Naive thymus-derived CD4-positive, alpha-beta T cell (primary cell): Measurements from ENCODE around the gene BRF1. TPM values are rescaled to one million over a fixed set of nuclear protein-coding genes. Genes with fewer than 3 reads are reported as not detected.
"Not testable (repeated sequence)": the region's sequence is repeated elsewhere in the genome, so short reads cannot be mapped to it uniquely, and the experiment has no call there.

Experiments
- ATAC-seq: fragments of 150-1000 bp; cut with Tn5 transposase; 2 replicates; pipeline ENCODE4 v1.10.0; 2021; ENCODE audit warnings: mild to moderate bottlenecking, moderate library complexity
- CTCF ChIA-PET: fragments of 350-600 bp; sonication (Branson Sonifier 250); formaldehyde crosslinking; loops from one replicate; lab custom pipeline; 2021; ENCODE audit warnings: antibody characterized with exemption; lab: Charles Lee
- POLR2A ChIA-PET: fragments of 350-600 bp; sonication (Branson Sonifier 250); formaldehyde crosslinking; loops from one replicate; lab custom pipeline; 2021; ENCODE audit warnings: antibody characterized with exemption, inconsistent platforms; lab: Charles Lee
- DNase-seq, 9 donors: peaks; one replicate each; pipeline versions ENCODE4 v3.0.0 to v3.0.0-alpha.2; 2020 to 2022; ENCODE audit warnings: mixed read lengths in 1 of 9
- H3K27ac ChIP-seq: one replicate; pipeline ENCODE4 v1.7.0; 2013; ENCODE audit warnings: mild to moderate bottlenecking, low read depth, low read length, moderate library complexity
- H3K27me3 ChIP-seq, 2 donors: one replicate each; pipeline ENCODE4 v1.7.0; 2013; ENCODE audit warnings: low read length in 2 of 2, mild to moderate bottlenecking in 2 of 2, moderate library complexity in 2 of 2; ENCODE audit not compliant: control insufficient read depth in 2 of 2, insufficient read depth in 2 of 2
- H3K36me3 ChIP-seq, 3 experiments: 1 replicate in 2 of 3; 2 replicates in 1 of 3; pipeline ENCODE4 v1.7.0; 2013; ENCODE audit warnings: low read length in 3 of 3, mild to moderate bottlenecking in 3 of 3, moderate library complexity in 1 of 3; ENCODE audit not compliant: insufficient read depth in 3 of 3, control insufficient read depth in 2 of 3
- H3K4me1 ChIP-seq, 2 donors: one replicate each; pipeline ENCODE4 v1.7.0; 2013; ENCODE audit warnings: low read length in 2 of 2, mild to moderate bottlenecking in 2 of 2, moderate library complexity in 1 of 2; ENCODE audit not compliant: control insufficient read depth in 2 of 2, insufficient read depth in 2 of 2
- H3K4me3 ChIP-seq: 2 replicates; pipeline ENCODE4 v1.7.0; 2013; ENCODE audit warnings: mild to moderate bottlenecking, low read length
- H3K9me3 ChIP-seq, 3 experiments: 1 replicate in 2 of 3; 2 replicates in 1 of 3; pipeline ENCODE4 v1.7.0; 2013; ENCODE audit warnings: low read length in 3 of 3; ENCODE audit not compliant: control insufficient read depth in 2 of 3
- H3K27ac Mint-ChIP-seq, 9 donors: one replicate each; pipeline ENCODE4 v1.8.0; 2020 to 2022; ENCODE audit warnings: mixed read lengths in 9 of 9, mild to moderate bottlenecking in 8 of 9, moderate library complexity in 5 of 9, inconsistent platforms in 2 of 9
- H3K27me3 Mint-ChIP-seq, 5 donors: one replicate each; pipeline ENCODE4 v1.8.0; 2021 to 2022; ENCODE audit warnings: mixed read lengths in 5 of 5, mild to moderate bottlenecking in 1 of 5
- H3K36me3 Mint-ChIP-seq, 5 donors: one replicate each; pipeline ENCODE4 v1.8.0; 2020 to 2022; ENCODE audit warnings: mixed read lengths in 5 of 5, mild to moderate bottlenecking in 3 of 5, inconsistent platforms in 1 of 5
- H3K4me1 Mint-ChIP-seq, 7 donors: one replicate each; pipeline ENCODE4 v1.8.0; 2020 to 2022; ENCODE audit warnings: mixed read lengths in 7 of 7, mild to moderate bottlenecking in 3 of 7, inconsistent platforms in 1 of 7
- H3K4me3 Mint-ChIP-seq, 10 donors: one replicate each; pipeline ENCODE4 v1.8.0; 2020 to 2022; ENCODE audit warnings: mild to moderate bottlenecking in 10 of 10, mixed read lengths in 10 of 10, moderate library complexity in 6 of 10, inconsistent platforms in 2 of 10
- H3K9me3 Mint-ChIP-seq, 11 donors: one replicate each; pipeline ENCODE4 v1.8.0; 2020 to 2022; ENCODE audit warnings: mixed read lengths in 11 of 11, mild to moderate bottlenecking in 4 of 11, inconsistent platforms in 1 of 11, moderate library complexity in 1 of 11
- intact Hi-C, 2 donors: fragments of 100-400 bp; cut with micrococcal nuclease; formaldehyde crosslinking; loops; one replicate each; pipeline ENCODE4 v1.15.1; 2023
- polyA plus RNA-seq, 2 donors: library from polyadenylated mRNA; unstranded; fragments of 300-500 nt; fragmentation: Illumina TruSeq; gene quantifications; one replicate each; pipeline ENCODE4 v1.2.3, GENCODE V29; 2021
- total RNA-seq, 6 experiments: library from RNA in 5 of 6; stranded (reverse) in 5 of 6; gene quantifications; 1 replicate in 5 of 6; 2 replicates in 1 of 6; pipeline ENCODE4 v1.2.3 and lab custom pipeline; 2021 to 2026

Gene BRF1
- total and polyA plus RNA-seq, 7 experiments from 2014 or later: 7.1 to 75.7 (median 60.2) TPM

DNA sequence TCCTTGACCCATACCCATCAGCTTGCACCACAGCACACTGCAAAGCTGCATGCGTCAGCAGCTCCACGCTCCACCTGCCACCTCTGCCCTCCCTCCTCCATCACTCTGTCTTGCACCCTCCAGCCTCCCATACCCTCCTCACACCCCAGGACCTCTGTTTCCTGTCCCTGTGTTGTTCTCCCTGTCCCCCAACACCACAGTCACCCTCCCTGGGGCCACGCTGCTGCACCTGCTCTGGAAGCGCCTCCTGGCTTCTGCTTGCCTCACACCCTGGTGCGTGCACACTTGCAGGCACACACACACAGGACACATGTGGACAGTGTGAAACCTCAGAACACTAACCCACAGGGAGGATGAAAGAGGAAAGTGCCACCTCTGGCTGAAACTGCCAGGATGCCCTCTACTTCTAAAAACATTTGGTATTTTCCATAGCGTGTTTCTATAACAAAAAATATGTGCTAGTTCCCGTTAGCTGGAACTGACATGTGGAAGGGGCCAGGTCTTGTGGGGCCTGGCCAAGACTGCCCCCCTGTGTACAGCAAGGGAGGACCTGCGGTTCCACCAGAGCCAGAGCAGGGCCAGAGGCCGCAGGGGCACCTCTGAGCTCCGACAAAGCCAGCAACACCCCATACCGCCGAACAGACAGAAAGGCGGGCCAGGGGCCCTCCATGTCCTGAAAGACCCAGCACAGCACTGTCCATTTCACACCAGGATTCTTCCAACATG is 10.0 kb downstream of the BRF1 start:
- intact Hi-C loops: loop anchor here in 1 of 2 donors (10.0 kb wide), 1 partner anchor 46 kb away; the partner anchor contains the start of gene BTBD6
- ChIA-PET CTCF (no interaction called here), POLR2A (interaction anchor here (1.7 to 4.3 kb wide), 2 partner anchors 10 to 24 kb away, joined by 4 to 19 read pairs; partner anchors contain the start of gene PACS2)
- H3K9me3 ChIP-seq: no peaks in the 10 kb centered on the region
- ATAC-seq: peak; percentile 48
- peaks cover 0 to 5% (median 0%) of the 10 kb centered on the region in 3 experiments for H3K36me3 ChIP-seq
- no peak overlapping the region for H3K27ac ChIP-seq
- DNase-seq: no peak
- Mint-ChIP-seq H3K9me3 (no peaks in the 10 kb centered on the region), H3K36me3 (peaks cover 0 to 4% (median 0%) of the 10 kb centered on the region in 5 donors), H3K27me3 (no peaks in the 10 kb centered on the region), H3K4me3 (peak overlapping the region in 1 of 10 donors; percentile 14), H3K27ac (peak overlapping the region in 7 of 9 donors; percentile 40 to 74 (median 69)), H3K4me1 (peaks cover 27 to 54% (median 37%) of the 10 kb centered on the region in 7 donors)
- H3K27me3 ChIP-seq: no peaks in the 10 kb centered on the region
- H3K4me1 ChIP-seq: peaks cover 14 to 29% of the 10 kb centered on the region in 2 donors
- H3K4me3 ChIP-seq: no peak overlapping the region

DNA sequence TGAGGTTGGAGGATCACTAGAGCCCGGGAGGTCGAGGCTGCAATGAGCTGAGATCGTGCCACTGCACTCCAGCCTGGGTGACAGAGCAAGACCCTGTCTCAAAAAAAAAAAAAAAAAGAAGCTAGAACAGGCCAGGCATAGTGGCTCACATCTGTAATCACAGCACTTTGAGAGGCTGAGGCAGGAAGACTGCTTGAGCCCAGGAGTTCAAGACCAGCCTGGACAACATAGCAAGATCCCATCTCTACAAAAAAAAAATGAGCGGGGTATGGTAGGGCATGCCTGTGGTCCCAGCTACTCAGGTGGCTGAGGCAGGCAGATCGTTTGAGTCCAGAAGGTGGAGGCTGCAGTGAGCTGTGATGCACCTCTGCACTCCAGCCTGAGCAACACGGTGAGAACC is 11.9 kb downstream of the BRF1 start:
- peak overlapping the region in 2 of 9 donors; percentile 38 to 62 for H3K27ac Mint-ChIP-seq
- DNase-seq, H3K9me3 Mint-ChIP-seq, H3K9me3 ChIP-seq, intact Hi-C loops, H3K36me3 Mint-ChIP-seq, ATAC-seq, H3K4me3 Mint-ChIP-seq, H3K4me3 ChIP-seq, H3K27ac ChIP-seq, H3K27me3 ChIP-seq, H3K27me3 Mint-ChIP-seq: not testable (repeated sequence)
- CTCF ChIA-PET: interaction anchor here (0.6 to 0.7 kb wide), 2 partner anchors 166 to 372 kb away, joined by 3 to 5 read pairs; no protein-coding TSS in a partner anchor
- POLR2A ChIA-PET: interaction anchor here (0.6 kb wide), 1 partner anchor 76 kb away, joined by 3 read pairs; no protein-coding TSS in a partner anchor
- H3K36me3 ChIP-seq: peaks cover 0 to 13% (median 0%) of the 10 kb centered on the region in 3 experiments
- peaks cover 23 to 62% (median 42%) of the 10 kb centered on the region in 7 donors for H3K4me1 Mint-ChIP-seq
- H3K4me1 ChIP-seq: peaks cover 6 to 25% of the 10 kb centered on the region in 2 donors

DNA sequence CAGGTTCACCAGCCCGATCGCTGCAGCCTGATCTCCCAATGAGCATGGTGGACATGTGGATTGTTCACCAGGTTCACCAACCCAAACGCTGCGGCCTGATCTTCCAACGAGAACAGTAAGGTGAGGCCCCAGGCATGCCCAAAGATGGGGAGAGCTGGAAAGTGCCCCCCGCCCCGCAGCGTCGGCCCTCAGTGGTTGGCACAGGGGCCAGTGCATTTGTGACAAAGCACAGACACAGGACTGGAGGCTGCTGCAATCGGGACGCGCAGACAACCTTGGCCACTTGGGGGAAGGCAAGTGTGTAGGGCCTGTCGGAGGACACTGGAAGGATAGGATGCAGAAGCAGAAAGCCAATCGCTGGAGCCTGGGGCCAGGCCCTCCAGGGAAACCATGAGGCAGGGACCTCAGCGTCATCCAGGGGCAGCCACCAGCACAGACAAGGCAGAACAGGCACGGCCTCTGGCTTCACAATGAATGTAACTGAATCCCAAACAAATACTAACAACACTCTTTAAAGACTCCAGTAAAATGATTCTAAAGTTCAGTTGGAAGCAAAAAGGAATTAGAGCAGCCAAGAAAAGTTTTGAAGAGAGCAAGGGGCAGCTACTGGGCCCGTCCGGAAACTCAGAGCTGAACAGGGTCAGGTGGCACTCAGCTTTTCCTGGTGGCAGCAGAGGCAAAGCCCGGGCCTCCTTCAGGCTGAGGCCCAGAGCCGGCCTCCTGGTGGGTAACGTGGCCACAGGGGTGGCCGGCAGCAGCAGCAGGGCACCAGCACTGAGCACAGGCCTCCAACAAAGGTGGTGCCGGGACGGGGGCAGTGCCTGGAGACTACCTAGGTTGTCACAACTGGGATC is 13.3 kb downstream of the BRF1 start:
- intact Hi-C loops: no loop called here
- Mint-ChIP-seq H3K36me3 (peaks cover 0 to 2% (median 0%) of the 10 kb centered on the region in 5 donors), H3K9me3 (no peaks in the 10 kb centered on the region), H3K27me3 (no peaks in the 10 kb centered on the region), H3K4me1 (peaks cover 18 to 53% (median 37%) of the 10 kb centered on the region in 7 donors), H3K4me3 (peak overlapping the region in 1 of 10 donors; percentile 26), H3K27ac (peak overlapping the region in 4 of 9 donors; percentile 13 to 55 (median 38))
- POLR2A ChIA-PET: interaction anchor here (0.6 kb wide), 1 partner anchor 16 kb away, joined by 3 read pairs; no protein-coding TSS in a partner anchor
- H3K4me3 ChIP-seq: no peak overlapping the region
- ATAC-seq (no peak), DNase-seq (no peak)
- no peak overlapping the region for H3K27ac ChIP-seq
- H3K36me3 ChIP-seq: peaks cover 0 to 13% (median 0%) of the 10 kb centered on the region in 3 experiments
- CTCF ChIA-PET: no interaction called here
- peaks cover 0 to 15% of the 10 kb centered on the region in 2 donors for H3K4me1 ChIP-seq
- no peaks in the 10 kb centered on the region for H3K9me3 ChIP-seq
- H3K27me3 ChIP-seq: no peaks in the 10 kb centered on the region

DNA sequence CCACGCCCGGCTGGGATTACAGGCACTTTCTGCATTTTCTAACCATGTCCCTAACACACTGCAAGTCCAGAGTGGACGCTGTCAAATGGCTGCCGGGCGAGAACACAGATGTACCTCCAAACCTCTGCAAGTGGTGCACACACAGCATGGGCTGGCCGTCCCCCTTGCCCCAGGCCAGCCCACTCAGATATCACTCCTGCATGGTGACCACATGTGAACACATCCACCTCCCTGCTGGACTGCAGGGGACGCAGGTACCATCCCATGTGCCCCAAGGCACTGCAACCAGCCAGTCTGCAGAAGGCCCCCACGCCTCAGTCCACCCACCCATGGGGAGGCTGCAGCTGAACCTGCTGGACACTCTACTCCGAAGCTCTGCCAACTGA is 14.0 kb downstream of the BRF1 start:
- Histone ChIP-seq H3K27me3 (no peaks in the 10 kb centered on the region), H3K27ac (no peak overlapping the region), H3K9me3 (no peaks in the 10 kb centered on the region), H3K4me3 (no peak overlapping the region), H3K36me3 (peaks cover 0 to 13% (median 0%) of the 10 kb centered on the region in 3 experiments), H3K4me1 (peaks cover 0 to 12% of the 10 kb centered on the region in 2 donors)
- Mint-ChIP-seq H3K9me3 (no peaks in the 10 kb centered on the region), H3K4me1 (peaks cover 20 to 57% (median 41%) of the 10 kb centered on the region in 7 donors), H3K27ac (peak overlapping the region in 1 of 9 donors; percentile 33), H3K27me3 (no peaks in the 10 kb centered on the region), H3K4me3 (peak overlapping the region in 1 of 10 donors; percentile 43), H3K36me3 (peaks cover 0 to 6% (median 0%) of the 10 kb centered on the region in 5 donors)
- DNase-seq (no peak), ATAC-seq (no peak)
- intact Hi-C loops: no loop called here
- ChIA-PET CTCF (no interaction called here), POLR2A (no interaction called here)

- Mint-ChIP-seq H3K36me3 (peaks cover 0 to 8% (median 0%) of the 10 kb centered on the region in 5 donors), H3K4me3 (no peak overlapping the region), H3K9me3 (no peaks in the 10 kb centered on the region), H3K4me1 (peaks cover 16 to 49% (median 37%) of the 10 kb centered on the region in 7 donors), H3K27me3 (no peaks in the 10 kb centered on the region), H3K27ac (peak overlapping the region in 5 of 9 donors; percentile 20 to 74 (median 41))
- peaks cover 0 to 12% of the 10 kb centered on the region in 2 donors for H3K4me1 ChIP-seq
- no peaks in the 10 kb centered on the region for H3K9me3 ChIP-seq
- no peaks in the 10 kb centered on the region for H3K27me3 ChIP-seq
- ATAC-seq (no peak), DNase-seq (no peak)
- CTCF ChIA-PET: no interaction called here
- no peak overlapping the region for H3K27ac ChIP-seq
- no peak overlapping the region for H3K4me3 ChIP-seq
- peaks cover 0 to 24% (median 0%) of the 10 kb centered on the region in 3 experiments for H3K36me3 ChIP-seq
- intact Hi-C loops: no loop called here
- POLR2A ChIA-PET: no interaction called here
Observed at GRCh38 chr14:105285174-105285573, 15.6 kb downstream of the BRF1 start.

DNA sequence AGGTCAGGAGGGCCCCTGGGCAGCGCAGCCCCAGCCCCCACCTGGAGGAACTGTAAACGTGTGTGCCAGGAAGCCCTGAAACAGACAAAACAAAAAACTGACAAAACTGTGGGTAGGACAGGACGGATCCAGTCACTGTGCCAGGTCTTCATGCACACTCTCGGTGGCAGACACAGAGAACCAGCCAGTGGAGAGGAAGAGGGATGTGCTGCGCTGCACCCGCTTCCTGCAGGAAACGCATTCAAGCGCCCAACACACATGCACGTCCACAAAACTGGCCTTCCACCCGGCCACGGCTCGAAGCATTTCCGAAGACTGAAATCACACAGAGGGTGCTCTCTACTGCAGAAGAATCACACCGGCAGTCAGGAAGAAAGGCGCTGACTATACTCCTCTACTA is 16.9 kb downstream of the BRF1 start:
- Mint-ChIP-seq H3K27ac (peak overlapping the region; percentile 48 to 88 (median 68)), H3K4me1 (peaks cover 16 to 62% (median 47%) of the 10 kb centered on the region in 7 donors), H3K9me3 (no peaks in the 10 kb centered on the region), H3K27me3 (no peaks in the 10 kb centered on the region), H3K36me3 (peaks cover 0 to 8% (median 0%) of the 10 kb centered on the region in 5 donors), H3K4me3 (peak overlapping the region in 8 of 10 donors; percentile 20 to 68 (median 54))
- Histone ChIP-seq H3K36me3 (peaks cover 0 to 32% (median 0%) of the 10 kb centered on the region in 3 experiments), H3K4me1 (peaks cover 0 to 12% of the 10 kb centered on the region in 2 donors), H3K27ac (no peak overlapping the region), H3K27me3 (no peaks in the 10 kb centered on the region), H3K4me3 (no peak overlapping the region), H3K9me3 (no peaks in the 10 kb centered on the region)
- ChIA-PET CTCF (interaction anchor here (0.5 kb wide), 1 partner anchor 25 kb away, joined by 4 read pairs; no protein-coding TSS in a partner anchor), POLR2A (no interaction called here)
- ATAC-seq (peak; percentile 42), DNase-seq (peak in 3 of 9 donors; percentile 6 to 15 (median 11))
- intact Hi-C loops: loop anchor here in 1 of 2 donors (5.0 kb wide), 1 partner anchor 33 kb away; no protein-coding TSS in a partner anchor
